GM12801 (cell line): Measurements from ENCODE around the gene USP17L25.
"Not testable (repeated sequence)": the region's sequence is repeated elsewhere in the genome, so short reads cannot be mapped to it uniquely, and the experiment has no call there.

Experiments used
- CTCF ChIP-seq: IDR thresholded peaks from one replicate; pipeline ENCODE4 v1.5.1; 2011; ENCODE audit warnings: control low read depth; ENCODE audit not compliant: insufficient read length; ENCODE audit errors: extremely low read depth

USP17L25 gene

GRCh38 chr4:9362829-9363228, 33.1 kb downstream of the USP17L25 start, which contains the start of gene USP17L30:
USP17L30 (plus strand) TSS chr4:9363129; CDS start chr4:9363129, 0 bp downstream.
- TF ChIP-seq CTCF = not testable (repeated sequence)
